ENCODE data around the gene TRMO.

Gene TRMO

DNA sequence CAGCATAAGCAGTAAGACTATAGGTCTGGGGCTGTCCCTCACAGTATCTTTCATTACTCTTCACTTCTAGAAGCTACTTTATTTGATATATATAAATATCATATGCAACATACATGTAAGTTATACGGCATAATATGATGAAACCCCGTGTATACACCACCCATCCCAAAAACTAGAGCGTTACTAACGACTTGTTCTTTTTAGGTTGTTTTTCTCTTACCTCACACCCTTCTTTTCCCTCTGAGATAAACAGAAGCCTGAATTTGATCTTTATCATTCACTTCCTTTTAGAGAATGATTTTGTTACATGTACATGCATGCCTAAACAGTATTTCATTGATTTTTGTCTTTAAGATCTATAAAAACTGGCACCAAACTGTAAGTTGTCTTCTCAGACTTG is 3.7 kb downstream of the TRMO start:
- Histone ChIP-seq H3K4me1 (ENCODE audit: control insufficient read depth, low read depth, low read length) (no peaks in the 10 kb centered on the region), H3K79me1 (ENCODE audit: low read length) (no peaks in the 10 kb centered on the region), H3K4ac (ENCODE audit: low read depth, low read length) (no peak overlapping the region), H4K8ac (ENCODE audit: low read depth, low read length) (no peak overlapping the region), H2BK15ac (replicated peaks; ENCODE audit: low read depth) (no peak overlapping the region), H2AK5ac (ENCODE audit: low read length) (no peak overlapping the region), H3K27me3 (ENCODE audit: insufficient read depth, low read length, poor library complexity) (no peaks in the 10 kb centered on the region), H3K9ac (ENCODE audit: low read length) (no peak overlapping the region), H3K18ac (ENCODE audit: low read length) (no peak overlapping the region), H3K36me3 (ENCODE audit: control insufficient read depth, insufficient read depth, low read length) (no peaks in the 10 kb centered on the region), H3K4me2 (ENCODE audit: low read length) (no peak overlapping the region), H3K23ac (ENCODE audit: low read length) (no peak overlapping the region), H2BK120ac (ENCODE audit: low read depth, low read length) (no peak overlapping the region), H3K79me2 (ENCODE audit: control insufficient read depth, insufficient read depth, low read length) (no peaks in the 10 kb centered on the region), H3K56ac (ENCODE audit: low read length) (no peak overlapping the region), H3K27ac (ENCODE audit: low read depth, low read length) (no peak overlapping the region), H3K4me3 (ENCODE audit: low read length) (no peak overlapping the region), H4K5ac (ENCODE audit: low read length) (no peak overlapping the region), H2BK5ac (ENCODE audit: low read length) (no peak overlapping the region)
- DNase-seq: no peak
- no CpG with 5 or more reads among the region's 4 CpGs for WGBS (ENCODE audit: extremely low coverage, insufficient coverage, low lambda C conversion rate)

DNA sequence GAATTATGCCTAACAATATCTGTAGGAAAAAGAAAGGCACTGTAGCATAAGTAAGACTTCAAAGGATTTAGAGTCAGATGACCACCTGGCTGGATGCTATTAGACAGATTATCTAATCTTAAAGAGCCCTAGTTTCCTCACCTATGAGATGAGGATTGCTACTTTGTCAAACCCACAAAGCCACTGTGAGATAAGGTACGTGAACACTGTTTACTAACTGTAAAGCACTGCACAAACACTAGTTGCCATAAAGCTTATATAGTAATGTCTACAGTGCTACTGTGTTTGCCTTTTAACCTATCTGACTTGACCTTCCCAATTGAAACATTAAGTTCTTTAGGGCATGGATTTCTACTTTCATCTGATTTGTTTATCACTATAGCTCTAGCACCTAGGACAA is 10.3 kb downstream of the TRMO start:
- Histone ChIP-seq H3K79me1 (ENCODE audit: low read length) (no peaks in the 10 kb centered on the region), H3K9ac (ENCODE audit: low read length) (no peak overlapping the region), H3K27ac (ENCODE audit: low read depth, low read length) (no peak overlapping the region), H2BK15ac (replicated peaks; ENCODE audit: low read depth) (no peak overlapping the region), H3K23ac (ENCODE audit: low read length) (no peak overlapping the region), H3K36me3 (ENCODE audit: control insufficient read depth, insufficient read depth, low read length) (no peaks in the 10 kb centered on the region), H4K5ac (ENCODE audit: low read length) (no peak overlapping the region), H3K18ac (ENCODE audit: low read length) (no peak overlapping the region), H3K79me2 (ENCODE audit: control insufficient read depth, insufficient read depth, low read length) (no peaks in the 10 kb centered on the region), H3K4me3 (ENCODE audit: low read length) (no peak overlapping the region), H2BK120ac (ENCODE audit: low read depth, low read length) (no peak overlapping the region), H3K56ac (ENCODE audit: low read length) (no peak overlapping the region), H2AK5ac (ENCODE audit: low read length) (no peak overlapping the region), H3K4ac (ENCODE audit: low read depth, low read length) (no peak overlapping the region), H3K27me3 (ENCODE audit: insufficient read depth, low read length, poor library complexity) (no peaks in the 10 kb centered on the region), H3K4me1 (ENCODE audit: control insufficient read depth, low read depth, low read length) (no peaks in the 10 kb centered on the region), H2BK5ac (ENCODE audit: low read length) (no peak overlapping the region), H4K8ac (ENCODE audit: low read depth, low read length) (no peak overlapping the region), H3K4me2 (ENCODE audit: low read length) (no peak overlapping the region)
- WGBS (ENCODE audit: extremely low coverage, insufficient coverage, low lambda C conversion rate): no CpG with 5 or more reads among the region's 1 CpG
- peak; percentile 6 for DNase-seq

DNA sequence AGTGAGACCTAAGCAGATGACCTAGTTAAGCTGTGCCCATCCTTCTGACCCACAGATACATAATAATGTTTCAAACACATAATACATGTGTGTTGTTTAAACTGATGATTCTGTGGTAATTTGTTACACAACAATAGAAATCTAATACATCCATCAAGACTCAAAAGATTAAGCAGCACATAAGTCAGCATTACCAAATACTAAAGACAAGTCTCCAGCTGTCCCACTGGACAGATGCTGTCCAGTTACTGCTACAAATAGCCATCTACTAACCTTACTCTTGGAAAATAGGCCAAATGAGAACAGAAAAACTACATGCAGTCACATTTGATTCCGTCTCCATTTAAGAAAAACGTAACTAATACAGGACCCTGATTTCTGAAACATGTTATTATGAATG is 10.8 kb downstream of the TRMO start:
- Histone ChIP-seq H2BK120ac (ENCODE audit: low read depth, low read length) (no peak overlapping the region), H3K4me2 (ENCODE audit: low read length) (no peak overlapping the region), H3K27me3 (ENCODE audit: insufficient read depth, low read length, poor library complexity) (no peaks in the 10 kb centered on the region), H3K79me1 (ENCODE audit: low read length) (no peaks in the 10 kb centered on the region), H3K27ac (ENCODE audit: low read depth, low read length) (no peak overlapping the region), H3K4me3 (ENCODE audit: low read length) (no peak overlapping the region), H2BK5ac (ENCODE audit: low read length) (no peak overlapping the region), H4K5ac (ENCODE audit: low read length) (no peak overlapping the region), H3K4me1 (ENCODE audit: control insufficient read depth, low read depth, low read length) (no peaks in the 10 kb centered on the region), H3K4ac (ENCODE audit: low read depth, low read length) (no peak overlapping the region), H3K36me3 (ENCODE audit: control insufficient read depth, insufficient read depth, low read length) (no peaks in the 10 kb centered on the region), H2BK15ac (replicated peaks; ENCODE audit: low read depth) (no peak overlapping the region), H3K23ac (ENCODE audit: low read length) (no peak overlapping the region), H2AK5ac (ENCODE audit: low read length) (no peak overlapping the region), H3K79me2 (ENCODE audit: control insufficient read depth, insufficient read depth, low read length) (no peaks in the 10 kb centered on the region), H3K18ac (ENCODE audit: low read length) (no peak overlapping the region), H3K9ac (ENCODE audit: low read length) (no peak overlapping the region), H4K8ac (ENCODE audit: low read depth, low read length) (no peak overlapping the region), H3K56ac (ENCODE audit: low read length) (no peak overlapping the region)
- no CpG with 5 or more reads among the region's 2 CpGs for WGBS (ENCODE audit: extremely low coverage, insufficient coverage, low lambda C conversion rate)
- no peak for DNase-seq

DNA sequence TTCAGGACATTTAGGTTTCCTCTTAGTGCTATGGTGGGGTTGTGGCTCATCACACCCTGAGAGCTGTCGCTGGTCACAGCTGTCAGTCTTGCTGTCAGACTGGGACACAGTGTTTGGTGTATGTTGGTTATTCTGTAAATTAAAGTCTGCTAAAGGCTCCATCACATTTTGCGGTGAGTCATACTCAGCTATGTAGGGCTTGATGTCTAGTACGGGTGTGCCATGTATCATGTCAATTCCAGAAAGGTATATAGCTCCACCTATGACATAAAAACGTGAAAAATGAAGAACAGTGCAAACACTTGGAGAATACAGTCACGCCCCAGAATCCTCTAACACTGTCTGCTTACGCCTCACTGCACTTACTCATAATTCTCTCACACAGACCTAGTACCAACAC is 11.9 kb downstream of the TRMO start:
- no peak for DNase-seq
- H2BK15ac ChIP-seq (replicated peaks; ENCODE audit: low read depth): no peak overlapping the region
- H3K56ac ChIP-seq (ENCODE audit: low read length): no peak overlapping the region
- no peak overlapping the region for H3K9ac ChIP-seq (ENCODE audit: low read length)
- no peak overlapping the region for H3K4me3 ChIP-seq (ENCODE audit: low read length)
- no peak overlapping the region for H3K18ac ChIP-seq (ENCODE audit: low read length)
- H3K27ac ChIP-seq (ENCODE audit: low read depth, low read length): no peak overlapping the region
- no peak overlapping the region for H3K4ac ChIP-seq (ENCODE audit: low read depth, low read length)
- no peak overlapping the region for H2BK5ac ChIP-seq (ENCODE audit: low read length)
- no peak overlapping the region for H3K23ac ChIP-seq (ENCODE audit: low read length)
- H2BK120ac ChIP-seq (ENCODE audit: low read depth, low read length): no peak overlapping the region
- H3K4me2 ChIP-seq (ENCODE audit: low read length): no peak overlapping the region
- H4K8ac ChIP-seq (ENCODE audit: low read depth, low read length): no peak overlapping the region
- no peaks in the 10 kb centered on the region for H3K36me3 ChIP-seq (ENCODE audit: control insufficient read depth, insufficient read depth, low read length)
- H3K4me1 ChIP-seq (ENCODE audit: control insufficient read depth, low read depth, low read length): no peaks in the 10 kb centered on the region
- H3K27me3 ChIP-seq (ENCODE audit: insufficient read depth, low read length, poor library complexity): no peaks in the 10 kb centered on the region
- H3K79me2 ChIP-seq (ENCODE audit: control insufficient read depth, insufficient read depth, low read length): no peaks in the 10 kb centered on the region
- H4K5ac ChIP-seq (ENCODE audit: low read length): no peak overlapping the region
- WGBS (ENCODE audit: extremely low coverage, insufficient coverage, low lambda C conversion rate): no CpG with 5 or more reads among the region's 6 CpGs
- H2AK5ac ChIP-seq (ENCODE audit: low read length): no peak overlapping the region
- H3K79me1 ChIP-seq (ENCODE audit: low read length): no peaks in the 10 kb centered on the region

DNA sequence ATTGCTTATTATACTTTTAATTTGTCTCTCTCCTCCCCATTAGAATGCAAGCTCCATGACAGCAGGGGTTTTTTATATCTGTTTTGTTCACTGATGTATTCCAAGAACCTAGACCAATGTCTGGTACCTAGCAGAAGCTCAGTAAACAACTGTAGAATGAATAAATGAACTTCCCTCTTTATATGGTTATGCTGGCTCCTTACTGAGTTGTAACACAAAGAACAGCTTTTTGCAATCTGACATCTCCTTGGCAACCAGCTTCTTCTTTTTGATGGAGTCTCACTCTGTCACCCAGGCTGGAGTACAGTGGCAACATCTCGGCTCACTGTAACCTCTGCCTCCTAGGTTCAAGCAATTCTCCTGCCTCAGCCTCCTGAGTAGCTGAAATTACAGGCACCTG is 13.6 kb downstream of the TRMO start:
- Histone ChIP-seq H3K23ac (ENCODE audit: low read length) (no peak overlapping the region), H3K79me2 (ENCODE audit: control insufficient read depth, insufficient read depth, low read length) (no peaks in the 10 kb centered on the region), H4K5ac (ENCODE audit: low read length) (no peak overlapping the region), H3K56ac (ENCODE audit: low read length) (no peak overlapping the region), H2BK120ac (ENCODE audit: low read depth, low read length) (no peak overlapping the region), H2AK5ac (ENCODE audit: low read length) (no peak overlapping the region), H4K8ac (ENCODE audit: low read depth, low read length) (no peak overlapping the region), H3K79me1 (ENCODE audit: low read length) (no peaks in the 10 kb centered on the region), H3K36me3 (ENCODE audit: control insufficient read depth, insufficient read depth, low read length) (no peaks in the 10 kb centered on the region), H3K9ac (ENCODE audit: low read length) (no peak overlapping the region), H2BK5ac (ENCODE audit: low read length) (no peak overlapping the region), H3K18ac (ENCODE audit: low read length) (no peak overlapping the region), H3K4me1 (ENCODE audit: control insufficient read depth, low read depth, low read length) (no peaks in the 10 kb centered on the region), H3K4me2 (ENCODE audit: low read length) (no peak overlapping the region), H3K4ac (ENCODE audit: low read depth, low read length) (no peak overlapping the region), H3K27ac (ENCODE audit: low read depth, low read length) (no peak overlapping the region), H2BK15ac (replicated peaks; ENCODE audit: low read depth) (no peak overlapping the region), H3K27me3 (ENCODE audit: insufficient read depth, low read length, poor library complexity) (no peaks in the 10 kb centered on the region), H3K4me3 (ENCODE audit: low read length) (no peak overlapping the region)
- WGBS (ENCODE audit: extremely low coverage, insufficient coverage, low lambda C conversion rate): no CpG with 5 or more reads among the region's 1 CpG
- no peak for DNase-seq

DNA sequence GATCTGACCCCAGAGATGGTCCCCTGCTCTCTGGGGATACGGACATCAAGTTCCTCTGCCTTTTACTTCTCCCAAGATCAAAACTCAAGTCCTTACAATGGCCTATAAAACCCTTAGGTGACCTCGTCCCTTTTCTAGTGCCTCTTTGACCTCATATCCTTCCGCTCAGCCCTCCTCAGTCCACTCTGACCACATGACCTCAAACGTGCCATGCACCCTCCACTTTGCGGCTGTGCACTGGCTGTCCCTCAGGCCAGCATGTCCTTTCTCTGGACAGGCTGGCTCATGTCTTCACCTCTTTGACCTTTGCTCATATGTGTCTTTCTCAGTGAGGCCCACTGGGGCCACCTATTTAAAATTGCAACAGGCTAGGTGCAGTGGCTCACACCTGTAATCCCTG is 14.7 kb downstream of the TRMO start:
- Histone ChIP-seq H2BK15ac (replicated peaks; ENCODE audit: low read depth) (no peak overlapping the region), H2AK5ac (ENCODE audit: low read length) (no peak overlapping the region), H3K36me3 (ENCODE audit: control insufficient read depth, insufficient read depth, low read length) (no peaks in the 10 kb centered on the region), H3K23ac (ENCODE audit: low read length) (no peak overlapping the region), H3K79me1 (ENCODE audit: low read length) (no peaks in the 10 kb centered on the region), H3K56ac (ENCODE audit: low read length) (no peak overlapping the region), H3K4ac (ENCODE audit: low read depth, low read length) (no peak overlapping the region), H3K4me2 (ENCODE audit: low read length) (no peak overlapping the region), H2BK5ac (ENCODE audit: low read length) (no peak overlapping the region), H3K4me1 (ENCODE audit: control insufficient read depth, low read depth, low read length) (no peaks in the 10 kb centered on the region), H3K27ac (ENCODE audit: low read depth, low read length) (no peak overlapping the region), H3K27me3 (ENCODE audit: insufficient read depth, low read length, poor library complexity) (no peaks in the 10 kb centered on the region), H3K79me2 (ENCODE audit: control insufficient read depth, insufficient read depth, low read length) (no peaks in the 10 kb centered on the region), H3K18ac (ENCODE audit: low read length) (no peak overlapping the region), H3K4me3 (ENCODE audit: low read length) (no peak overlapping the region), H3K9ac (ENCODE audit: low read length) (no peak overlapping the region), H4K8ac (ENCODE audit: low read depth, low read length) (no peak overlapping the region), H4K5ac (ENCODE audit: low read length) (no peak overlapping the region), H2BK120ac (ENCODE audit: low read depth, low read length) (no peak overlapping the region)
- DNase-seq: no peak
- WGBS (ENCODE audit: extremely low coverage, insufficient coverage, low lambda C conversion rate): no CpG with 5 or more reads among the region's 5 CpGs
